HEK293 (cell line): Measurements from ENCODE around the gene PIAS2.

Source experiments
- ZNF138 ChIP-seq: fragments of 450-650 bp; formaldehyde crosslinking; IDR thresholded peaks from 2 replicates; pipeline ENCODE4 v1.5.1; 2016; ENCODE audit warnings: missing biosample characterization, missing genetic modification characterization, borderline replicate concordance
- ZNF24 ChIP-seq: fragments of 450-650 bp; formaldehyde crosslinking; IDR thresholded peaks from 2 replicates; pipeline ENCODE4 v1.5.1; 2016; ENCODE audit warnings: missing biosample characterization, missing genetic modification characterization

DNA sequence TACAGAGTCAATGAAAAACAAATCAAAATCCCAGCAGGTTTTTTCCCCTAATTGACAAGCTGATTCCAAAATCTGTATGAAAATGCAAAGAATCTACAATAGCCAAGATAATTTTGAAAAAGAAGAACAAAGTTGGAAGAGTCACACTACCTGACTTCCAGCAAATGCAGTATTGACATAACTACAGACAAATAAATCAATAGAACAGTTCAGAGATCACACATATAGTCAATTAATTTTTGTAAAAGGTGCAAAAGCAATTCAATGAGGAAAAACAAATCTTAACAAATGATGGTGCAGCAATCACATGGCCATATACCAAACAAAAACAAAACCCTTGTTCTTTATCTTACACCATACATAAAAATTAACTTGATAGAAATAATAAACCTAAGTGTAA is 85.9 kb downstream of the PIAS2 start:
- TF ChIP-seq ZNF138 (tag by site-specific recombination): no peak
- TF ChIP-seq ZNF24 (tag by site-specific recombination): no peak
